ENCODE measurements around the gene ADGRB3.

The ADGRB3 gene

GRCh38 chr6:69216127-69216526 lies 581.0 kb downstream of the ADGRB3 start:
- H3K36me3 ChIP-seq (ENCODE audit: control insufficient read depth in 2 of 2, insufficient read depth in 2 of 2, low read length in 2 of 2), result no peaks in the 10 kb centered on the region
- no peaks in the 10 kb centered on the region for H3K9me3 ChIP-seq (ENCODE audit: control insufficient read depth in 2 of 2, low read length in 2 of 2)
- no peak overlapping the region for H3K9ac ChIP-seq (ENCODE audit: low read length in 2 of 2)
- no peaks in the 10 kb centered on the region for H3K27me3 ChIP-seq (ENCODE audit: control insufficient read depth in 1 of 2, insufficient read depth in 2 of 2, low read length in 2 of 2)
- H3K27ac ChIP-seq (ENCODE audit: low read length), result no peak overlapping the region
- H3K4me3 ChIP-seq (ENCODE audit: low read length in 2 of 2), result no peak overlapping the region
- no peaks in the 10 kb centered on the region for H3K4me1 ChIP-seq (ENCODE audit: control insufficient read depth, insufficient read depth, low read length)

GRCh38 chr6:69217343-69217742 lies 582.3 kb downstream of the ADGRB3 start:
- H3K9ac ChIP-seq (ENCODE audit: low read length in 2 of 2), result no peak overlapping the region
- no peak overlapping the region for H3K4me3 ChIP-seq (ENCODE audit: low read length in 2 of 2)
- no peaks in the 10 kb centered on the region for H3K36me3 ChIP-seq (ENCODE audit: control insufficient read depth in 2 of 2, insufficient read depth in 2 of 2, low read length in 2 of 2)
- no peak overlapping the region for H3K27ac ChIP-seq (ENCODE audit: low read length)
- H3K27me3 ChIP-seq (ENCODE audit: control insufficient read depth in 1 of 2, insufficient read depth in 2 of 2, low read length in 2 of 2), result no peaks in the 10 kb centered on the region
- H3K4me1 ChIP-seq (ENCODE audit: control insufficient read depth, insufficient read depth, low read length), result no peaks in the 10 kb centered on the region
- H3K9me3 ChIP-seq (ENCODE audit: control insufficient read depth in 2 of 2, low read length in 2 of 2), result no peaks in the 10 kb centered on the region

- no peak overlapping the region for H3K4me3 ChIP-seq (ENCODE audit: low read length in 2 of 2)
- H3K9me3 ChIP-seq (ENCODE audit: control insufficient read depth in 2 of 2, low read length in 2 of 2), result no peaks in the 10 kb centered on the region
- no peak overlapping the region for H3K27ac ChIP-seq (ENCODE audit: low read length)
- H3K4me1 ChIP-seq (ENCODE audit: control insufficient read depth, insufficient read depth, low read length), result no peaks in the 10 kb centered on the region
- H3K36me3 ChIP-seq (ENCODE audit: control insufficient read depth in 2 of 2, insufficient read depth in 2 of 2, low read length in 2 of 2), result no peaks in the 10 kb centered on the region
- no peak overlapping the region for H3K9ac ChIP-seq (ENCODE audit: low read length in 2 of 2)
- H3K27me3 ChIP-seq (ENCODE audit: control insufficient read depth in 1 of 2, insufficient read depth in 2 of 2, low read length in 2 of 2), result no peaks in the 10 kb centered on the region
These were observed 585.3 kb downstream of the ADGRB3 start for GRCh38 chr6:69220375-69220774.

- Histone ChIP-seq H3K4me1 (ENCODE audit: control insufficient read depth, insufficient read depth, low read length) (no peaks in the 10 kb centered on the region), H3K27ac (ENCODE audit: low read length) (no peak overlapping the region), H3K27me3 (ENCODE audit: control insufficient read depth in 1 of 2, insufficient read depth in 2 of 2, low read length in 2 of 2) (no peaks in the 10 kb centered on the region), H3K36me3 (ENCODE audit: control insufficient read depth in 2 of 2, insufficient read depth in 2 of 2, low read length in 2 of 2) (no peaks in the 10 kb centered on the region), H3K9ac (ENCODE audit: low read length in 2 of 2) (no peak overlapping the region), H3K9me3 (ENCODE audit: control insufficient read depth in 2 of 2, low read length in 2 of 2) (no peaks in the 10 kb centered on the region), H3K4me3 (ENCODE audit: low read length in 2 of 2) (no peak overlapping the region)
These were observed 596.9 kb downstream of the ADGRB3 start for GRCh38 chr6:69232008-69232407.

GRCh38 chr6:69232496-69232895 lies 597.4 kb downstream of the ADGRB3 start:
- Histone ChIP-seq H3K9me3 (ENCODE audit: control insufficient read depth in 2 of 2, low read length in 2 of 2) (no peaks in the 10 kb centered on the region), H3K9ac (ENCODE audit: low read length in 2 of 2) (no peak overlapping the region), H3K4me3 (ENCODE audit: low read length in 2 of 2) (no peak overlapping the region)

GRCh38 chr6:69232911-69233448 lies 597.9 kb downstream of the ADGRB3 start:
- Histone ChIP-seq H3K36me3 (ENCODE audit: control insufficient read depth in 2 of 2, insufficient read depth in 2 of 2, low read length in 2 of 2) (no peaks in the 10 kb centered on the region), H3K27ac (ENCODE audit: low read length) (no peak overlapping the region), H3K4me3 (ENCODE audit: low read length in 2 of 2) (no peak overlapping the region), H3K9me3 (ENCODE audit: control insufficient read depth in 2 of 2, low read length in 2 of 2) (no peaks in the 10 kb centered on the region), H3K27me3 (ENCODE audit: control insufficient read depth in 1 of 2, insufficient read depth in 2 of 2, low read length in 2 of 2) (no peaks in the 10 kb centered on the region), H3K9ac (ENCODE audit: low read length in 2 of 2) (no peak overlapping the region), H3K4me1 (ENCODE audit: control insufficient read depth, insufficient read depth, low read length) (no peaks in the 10 kb centered on the region)

More at GRCh38 chr6:69232496-69232895, 597.4 kb downstream of the ADGRB3 start:
- H3K4me1 ChIP-seq (ENCODE audit: control insufficient read depth, insufficient read depth, low read length), result no peaks in the 10 kb centered on the region
- no peaks in the 10 kb centered on the region for H3K36me3 ChIP-seq (ENCODE audit: control insufficient read depth in 2 of 2, insufficient read depth in 2 of 2, low read length in 2 of 2)
- H3K27me3 ChIP-seq (ENCODE audit: control insufficient read depth in 1 of 2, insufficient read depth in 2 of 2, low read length in 2 of 2), result no peaks in the 10 kb centered on the region
- no peak overlapping the region for H3K27ac ChIP-seq (ENCODE audit: low read length)

GRCh38 chr6:69238067-69238466 lies 603.0 kb downstream of the ADGRB3 start:
- H3K4me1 ChIP-seq (ENCODE audit: control insufficient read depth, insufficient read depth, low read length), result no peaks in the 10 kb centered on the region

GRCh38 chr6:69246983-69247382 lies 611.9 kb downstream of the ADGRB3 start:
- Histone ChIP-seq H3K36me3 (ENCODE audit: control insufficient read depth in 2 of 2, insufficient read depth in 2 of 2, low read length in 2 of 2) (no peaks in the 10 kb centered on the region), H3K27me3 (ENCODE audit: control insufficient read depth in 1 of 2, insufficient read depth in 2 of 2, low read length in 2 of 2) (no peaks in the 10 kb centered on the region), H3K9me3 (ENCODE audit: control insufficient read depth in 2 of 2, low read length in 2 of 2) (no peaks in the 10 kb centered on the region), H3K9ac (ENCODE audit: low read length in 2 of 2) (no peak overlapping the region), H3K27ac (ENCODE audit: low read length) (no peak overlapping the region), H3K4me1 (ENCODE audit: control insufficient read depth, insufficient read depth, low read length) (no peaks in the 10 kb centered on the region), H3K4me3 (ENCODE audit: low read length in 2 of 2) (no peak overlapping the region)

More at GRCh38 chr6:69238067-69238466, 603.0 kb downstream of the ADGRB3 start:
- H3K27me3 ChIP-seq (ENCODE audit: control insufficient read depth in 1 of 2, insufficient read depth in 2 of 2, low read length in 2 of 2), result no peaks in the 10 kb centered on the region
- H3K27ac ChIP-seq (ENCODE audit: low read length), result no peak overlapping the region
- no peaks in the 10 kb centered on the region for H3K9me3 ChIP-seq (ENCODE audit: control insufficient read depth in 2 of 2, low read length in 2 of 2)
- no peaks in the 10 kb centered on the region for H3K36me3 ChIP-seq (ENCODE audit: control insufficient read depth in 2 of 2, insufficient read depth in 2 of 2, low read length in 2 of 2)
- no peak overlapping the region for H3K9ac ChIP-seq (ENCODE audit: low read length in 2 of 2)
- no peak overlapping the region for H3K4me3 ChIP-seq (ENCODE audit: low read length in 2 of 2)

GRCh38 chr6:69261010-69261409 lies 625.9 kb downstream of the ADGRB3 start:
- Histone ChIP-seq H3K9me3 (ENCODE audit: control insufficient read depth in 2 of 2, low read length in 2 of 2) (no peaks in the 10 kb centered on the region), H3K9ac (ENCODE audit: low read length in 2 of 2) (no peak overlapping the region), H3K4me1 (ENCODE audit: control insufficient read depth, insufficient read depth, low read length) (no peaks in the 10 kb centered on the region)

GRCh38 chr6:69263297-69263696 lies 628.2 kb downstream of the ADGRB3 start:
- H3K4me1 ChIP-seq (ENCODE audit: control insufficient read depth, insufficient read depth, low read length), result no peaks in the 10 kb centered on the region
- no peak overlapping the region for H3K4me3 ChIP-seq (ENCODE audit: low read length in 2 of 2)
- H3K9me3 ChIP-seq (ENCODE audit: control insufficient read depth in 2 of 2, low read length in 2 of 2), result no peaks in the 10 kb centered on the region
- no peak overlapping the region for H3K27ac ChIP-seq (ENCODE audit: low read length)
- H3K36me3 ChIP-seq (ENCODE audit: control insufficient read depth in 2 of 2, insufficient read depth in 2 of 2, low read length in 2 of 2), result no peaks in the 10 kb centered on the region
- no peak overlapping the region for H3K9ac ChIP-seq (ENCODE audit: low read length in 2 of 2)
- H3K27me3 ChIP-seq (ENCODE audit: control insufficient read depth in 1 of 2, insufficient read depth in 2 of 2, low read length in 2 of 2), result no peaks in the 10 kb centered on the region

More at GRCh38 chr6:69261010-69261409, 625.9 kb downstream of the ADGRB3 start:
- no peak overlapping the region for H3K4me3 ChIP-seq (ENCODE audit: low read length in 2 of 2)
- H3K27me3 ChIP-seq (ENCODE audit: control insufficient read depth in 1 of 2, insufficient read depth in 2 of 2, low read length in 2 of 2), result no peaks in the 10 kb centered on the region
- H3K27ac ChIP-seq (ENCODE audit: low read length), result no peak overlapping the region
- H3K36me3 ChIP-seq (ENCODE audit: control insufficient read depth in 2 of 2, insufficient read depth in 2 of 2, low read length in 2 of 2), result no peaks in the 10 kb centered on the region

- Histone ChIP-seq H3K9ac (ENCODE audit: low read length in 2 of 2) (no peak overlapping the region), H3K4me1 (ENCODE audit: control insufficient read depth, insufficient read depth, low read length) (no peaks in the 10 kb centered on the region), H3K9me3 (ENCODE audit: control insufficient read depth in 2 of 2, low read length in 2 of 2) (no peaks in the 10 kb centered on the region), H3K4me3 (ENCODE audit: low read length in 2 of 2) (no peak overlapping the region), H3K27me3 (ENCODE audit: control insufficient read depth in 1 of 2, insufficient read depth in 2 of 2, low read length in 2 of 2) (no peaks in the 10 kb centered on the region), H3K27ac (ENCODE audit: low read length) (no peak overlapping the region), H3K36me3 (ENCODE audit: control insufficient read depth in 2 of 2, insufficient read depth in 2 of 2, low read length in 2 of 2) (no peaks in the 10 kb centered on the region)
These were observed 630.0 kb downstream of the ADGRB3 start for GRCh38 chr6:69265090-69265489.
